OCI-LY7 (cell line): Measurements from ENCODE around the gene DPH6. TPM values are rescaled to one million over a fixed set of nuclear protein-coding genes. Genes with fewer than 3 reads are reported as not detected.

Source experiments
- BruUV-seq: library from RNA; stranded (reverse); fragments of 400-500 nt; replicated peaks from 2 replicates; lab custom pipeline; 2021; lab: Mats Ljungman, UMichigan
- CTCF ChIA-PET: fragments of 300-600 bp; sonication (Branson Sonifier 250); formaldehyde crosslinking; loops from one replicate; lab custom pipeline; 2022; ENCODE audit warnings: antibody characterized with exemption; ENCODE audit not compliant: unreplicated experiment; lab: Charles Lee
- POLR2A ChIA-PET: fragments of 300-600 bp; sonication (Branson Sonifier 250); formaldehyde crosslinking; loops from one replicate; lab custom pipeline; 2022; ENCODE audit warnings: antibody characterized with exemption; lab: Charles Lee
- DNase-seq: peaks from one replicate; pipeline ENCODE4 v3.0.0-alpha.2; 2015; ENCODE audit warnings: low spot score
- H2AFZ ChIP-seq: fragments of 200-600 bp; sonication (generic), shearing (Covaris generic); 2 replicates; pipeline ENCODE4 v1.6.1; 2014; ENCODE audit warnings: mild to moderate bottlenecking, antibody characterized with exemption, low read length, moderate library complexity
- H3K27ac ChIP-seq: fragments of 200-600 bp; sonication (generic); 2 replicates; pipeline ENCODE4 v1.5.1; 2014; ENCODE audit warnings: mixed run types, low read depth, mild to moderate bottlenecking, moderate library complexity, low read length, inconsistent platforms; ENCODE audit not compliant: poor library complexity, severe bottlenecking
- H3K36me3 ChIP-seq: fragments of 200-600 bp; sonication (generic); 2 replicates; pipeline ENCODE4 v1.6.1; 2014; ENCODE audit warnings: mild to moderate bottlenecking, antibody characterized with exemption, low read length, moderate library complexity, mixed read lengths; ENCODE audit not compliant: insufficient read depth
- H3K4me1 ChIP-seq: fragments of 200-600 bp; sonication (generic); 2 replicates; pipeline ENCODE4 v1.5.1; 2014; ENCODE audit warnings: mild to moderate bottlenecking, low read length; ENCODE audit not compliant: insufficient read depth, poor library complexity, severe bottlenecking
- H3K4me2 ChIP-seq: fragments of 200-600 bp; sonication (generic); 2 replicates; pipeline ENCODE4 v1.6.1; 2014; ENCODE audit warnings: mild to moderate bottlenecking, low read length
- H3K4me3 ChIP-seq: fragments of 200-600 bp; sonication (generic); 2 replicates; pipeline ENCODE4 v1.5.1; 2014; ENCODE audit warnings: mild to moderate bottlenecking, low read depth, low read length; ENCODE audit not compliant: poor library complexity, severe bottlenecking
- H3K79me2 ChIP-seq: fragments of 200-600 bp; sonication (generic); 2 replicates; pipeline ENCODE4 v1.6.1; 2016; ENCODE audit warnings: low read depth, mild to moderate bottlenecking, low read length, moderate library complexity, mixed read lengths; ENCODE audit not compliant: insufficient read depth
- H3K9me2 ChIP-seq: fragments of 200-600 bp; sonication (generic); 2 replicates; pipeline ENCODE4 v1.6.1; 2016; ENCODE audit warnings: mild to moderate bottlenecking, low read length, mixed read lengths; ENCODE audit not compliant: insufficient read depth
- H3K9me3 ChIP-seq: fragments of 200-600 bp; sonication (generic); 2 replicates; pipeline ENCODE4 v1.6.1; 2014; ENCODE audit warnings: mild to moderate bottlenecking, mixed run types, low read length, mixed read lengths
- H4K20me1 ChIP-seq: fragments of 200-600 bp; sonication (generic); 2 replicates; pipeline ENCODE4 v1.6.1; 2014; ENCODE audit warnings: mild to moderate bottlenecking, antibody characterized with exemption, low read length, moderate library complexity, mixed read lengths; ENCODE audit not compliant: insufficient read depth
- CTCF ChIP-seq: fragments of 200-600 bp; sonication (generic); conservative IDR thresholded peaks from 2 replicates; pipeline ENCODE4 v1.5.1; 2014; ENCODE audit warnings: mild to moderate bottlenecking, antibody characterized with exemption, low read length, moderate library complexity, mixed read lengths
- EZH2phosphoT487 ChIP-seq: fragments of 200-600 bp; sonication (generic); IDR thresholded peaks from 2 replicates; pipeline ENCODE4 v1.6.1; 2018; ENCODE audit warnings: low read depth, borderline replicate concordance, mild to moderate bottlenecking, mixed run types, antibody characterized with exemption, low read length, moderate library complexity, mixed read lengths
- intact Hi-C: fragments of 100-400 bp; cut with micrococcal nuclease; formaldehyde crosslinking; loops from one replicate; pipeline ENCODE4 v1.10.0; 2022; ENCODE audit not compliant: unreplicated experiment
- total RNA-seq, 2 experiments: library from RNA; depleted of rRNA in 1 of 2; stranded (reverse); fragments of >200 nt in 1 of 2; shearing (Covaris generic) in 1 of 2; gene quantifications; 2 replicates each; pipeline ENCODE4 v1.2.3, GENCODE V29; 2014 to 2022

Gene DPH6
- total RNA-seq, 2 experiments from 2014 or later: 12.6 to 21.4 TPM

GRCh38 chr15:35496585-35496984 lies 49.4 kb downstream of the DPH6 start:
- no peaks in the 10 kb centered on the region for H3K9me2 ChIP-seq
- H3K9me3 ChIP-seq: no peaks in the 10 kb centered on the region
- no peak for TF ChIP-seq EZH2phosphoT487
- H3K4me1 ChIP-seq: no peaks in the 10 kb centered on the region
- intact Hi-C loops: no loop called here
- H3K27ac ChIP-seq: no peak overlapping the region
- no peaks in the 10 kb centered on the region for H3K36me3 ChIP-seq
- no peak overlapping the region for H2AFZ ChIP-seq
- no peak overlapping the region for H3K4me3 ChIP-seq
- POLR2A ChIA-PET: interaction anchor here (0.6 to 1.1 kb wide), 3 partner anchors 12 to 1701 kb away, joined by 3 to 8 read pairs (median 3); no protein-coding TSS in a partner anchor
- no peak for DNase-seq
- CTCF ChIA-PET: no interaction called here
- no peak overlapping the region for H3K4me2 ChIP-seq
- H3K79me2 ChIP-seq: no peaks in the 10 kb centered on the region
- H4K20me1 ChIP-seq: no peaks in the 10 kb centered on the region
- no TSS peak for BruUV-seq

GRCh38 chr15:35495080-35495479 lies 50.9 kb downstream of the DPH6 start:
- Histone ChIP-seq H3K36me3 (no peaks in the 10 kb centered on the region), H3K4me2 (no peak overlapping the region), H3K79me2 (no peaks in the 10 kb centered on the region), H3K9me3 (no peaks in the 10 kb centered on the region), H3K4me3 (no peak overlapping the region), H3K9me2 (no peaks in the 10 kb centered on the region), H3K4me1 (no peaks in the 10 kb centered on the region), H4K20me1 (no peaks in the 10 kb centered on the region), H2AFZ (no peak overlapping the region), H3K27ac (no peak overlapping the region)
- BruUV-seq: no TSS peak
- no peak for DNase-seq
- ChIA-PET CTCF (no interaction called here), POLR2A (no interaction called here)
- TF ChIP-seq CTCF: no peak
- TF ChIP-seq EZH2phosphoT487: no peak
- intact Hi-C loops: no loop called here

- Histone ChIP-seq H3K4me2 (no peak overlapping the region), H3K9me2 (no peaks in the 10 kb centered on the region), H3K27ac (no peak overlapping the region), H3K36me3 (no peaks in the 10 kb centered on the region), H4K20me1 (no peaks in the 10 kb centered on the region), H3K4me3 (no peak overlapping the region), H3K4me1 (no peaks in the 10 kb centered on the region), H3K9me3 (no peaks in the 10 kb centered on the region), H3K79me2 (no peaks in the 10 kb centered on the region), H2AFZ (no peak overlapping the region)
- POLR2A ChIA-PET: no interaction called here
- TF ChIP-seq CTCF: no peak
- TF ChIP-seq EZH2phosphoT487: no peak
- intact Hi-C loops: no loop called here
- DNase-seq: no peak
- BruUV-seq: no TSS peak
- CTCF ChIA-PET: no interaction called here
Measured at GRCh38 chr15:35491999-35492398, 54.0 kb downstream of the DPH6 start.
